Hepatocyte (in vitro differentiated cells): ENCODE results near the gene VPS37C.

Source experiments
- CTCF ChIP-seq: fragments of 200-600 bp; sonication (generic); IDR thresholded peaks from 2 replicates; pipeline ENCODE4 v1.5.1; 2016; ENCODE audit warnings: antibody characterized with exemption, mild to moderate bottlenecking; ENCODE audit not compliant: poor library complexity
- EZH2 ChIP-seq: fragments of 200-600 bp; sonication (generic); IDR thresholded peaks from 2 replicates; pipeline ENCODE4 v1.6.1; 2016; ENCODE audit warnings: antibody characterized with exemption, mild to moderate bottlenecking, borderline replicate concordance
- EZH2phosphoT487 ChIP-seq: fragments of 200-600 bp; sonication (generic); IDR thresholded peaks from one replicate; pipeline ENCODE4 v1.6.1; 2018; ENCODE audit warnings: antibody characterized with exemption, mild to moderate bottlenecking, low read depth, moderate library complexity; ENCODE audit not compliant: unreplicated experiment, severe bottlenecking

GRCh38 chr11:61189933-61190332 is 28.7 kb upstream of the VPS37C start:
- no peak for TF ChIP-seq EZH2phosphoT487
- no peak for TF ChIP-seq CTCF
- no peak for TF ChIP-seq EZH2
